OCI-LY1 (cell line): ENCODE measurements around the gene TRIM68.

Experiments used
- CTCF ChIP-seq: fragments of 200-600 bp; sonication (generic), shearing (Covaris generic); IDR thresholded peaks from 2 replicates; pipeline ENCODE4 v1.5.1; 2017; ENCODE audit warnings: mild to moderate bottlenecking, antibody characterized with exemption, low read length, moderate library complexity, mixed read lengths
- EZH2 ChIP-seq: fragments of 200-600 bp; sonication (generic), shearing (Covaris generic); IDR thresholded peaks from 2 replicates; pipeline ENCODE4 v1.8.0; 2017; ENCODE audit warnings: borderline replicate concordance, mixed run types, mild to moderate bottlenecking, antibody characterized with exemption, low read length, moderate library complexity, mixed read lengths

GRCh38 chr11:4577761-4578160 lies 30.3 kb downstream of the TRIM68 start:
- no peak for TF ChIP-seq CTCF
- TF ChIP-seq EZH2: no peak
